WTC11 (cell line): ENCODE data around the gene TBX10. TPM values are rescaled to one million over a fixed set of nuclear protein-coding genes. Genes with fewer than 3 reads are reported as not detected.
"Not testable (repeated sequence)": the region's sequence is repeated elsewhere in the genome, so short reads cannot be mapped to it uniquely, and the experiment has no call there.

Experiments
- ATAC-seq: fragments of 200-7000 bp; cut with Tn5 transposase; 2 replicates; pipeline ENCODE4 v1.10.0; 2021; ENCODE audit warnings: mild to moderate bottlenecking, moderate library complexity
- CTCF ChIA-PET: fragments of 300-600 bp; sonication (Branson Sonifier 250); formaldehyde crosslinking; loops from one replicate; lab custom pipeline; 2021; ENCODE audit warnings: antibody characterized with exemption; lab: Charles Lee
- POLR2A ChIA-PET: fragments of 350-600 bp; sonication (Branson Sonifier 250); formaldehyde crosslinking; loops from one replicate; lab custom pipeline; 2021; ENCODE audit warnings: antibody characterized with exemption; lab: Charles Lee
- DNase-seq: peaks from one replicate; pipeline ENCODE4 v3.0.0; 2021; ENCODE audit warnings: low spot score
- H3K27ac Mint-ChIP-seq: 2 replicates; pipeline ENCODE4 v1.8.0; 2021; ENCODE audit warnings: mixed read lengths
- H3K27me3 Mint-ChIP-seq: 2 replicates; pipeline ENCODE4 v1.8.0; 2021; ENCODE audit warnings: low read depth, mild to moderate bottlenecking, moderate library complexity, mixed read lengths
- H3K36me3 Mint-ChIP-seq: 2 replicates; pipeline ENCODE4 v1.8.0; 2021; ENCODE audit warnings: mixed read lengths
- H3K4me1 Mint-ChIP-seq: 2 replicates; pipeline ENCODE4 v1.8.0; 2022; ENCODE audit warnings: mixed read lengths
- H3K4me3 Mint-ChIP-seq: 2 replicates; pipeline ENCODE4 v1.8.0; 2021; ENCODE audit warnings: mild to moderate bottlenecking, moderate library complexity, mixed read lengths
- H3K9me3 Mint-ChIP-seq: 2 replicates; pipeline ENCODE4 v1.8.0; 2021; ENCODE audit warnings: mixed read lengths
- CREB1 ChIP-seq: sonication (generic); formaldehyde crosslinking; IDR thresholded peaks from 2 replicates; pipeline ENCODE4 v1.8.0; 2023; ENCODE audit warnings: mild to moderate bottlenecking, missing genetic modification reagents
- E2F1 ChIP-seq: sonication (generic); formaldehyde crosslinking; IDR thresholded peaks from 2 replicates; pipeline ENCODE4 v1.8.0; 2022; ENCODE audit warnings: mild to moderate bottlenecking, missing genetic modification reagents
- ELF4 ChIP-seq: sonication (generic); formaldehyde crosslinking; IDR thresholded peaks from 2 replicates; pipeline ENCODE4 v1.8.1; 2022; ENCODE audit warnings: low read depth, mild to moderate bottlenecking, moderate library complexity, missing genetic modification reagents
- ERG ChIP-seq: fragments of 250-450 bp; sonication (Bioruptor Pico); IDR thresholded peaks from 2 replicates; pipeline ENCODE4 v1.8.0; 2021; ENCODE audit warnings: mild to moderate bottlenecking
- FOXK1 ChIP-seq: sonication (generic); formaldehyde crosslinking; IDR thresholded peaks from 2 replicates; pipeline ENCODE4 v1.8.0; 2022; ENCODE audit warnings: mild to moderate bottlenecking, moderate library complexity, missing genetic modification reagents
- MLX ChIP-seq: sonication (generic); formaldehyde crosslinking; IDR thresholded peaks from 2 replicates; pipeline ENCODE4 v1.8.1; 2023; ENCODE audit warnings: mild to moderate bottlenecking, missing genetic modification reagents, moderate library complexity
- NFATC4 ChIP-seq: fragments of 250-450 bp; sonication (Bioruptor Pico); IDR thresholded peaks from 2 replicates; pipeline ENCODE4 v1.9.0; 2021; ENCODE audit warnings: mild to moderate bottlenecking
- NFE2L1 ChIP-seq: sonication (generic); formaldehyde crosslinking; IDR thresholded peaks from 2 replicates; pipeline ENCODE4 v1.8.1; 2023; ENCODE audit warnings: missing genetic modification reagents
- NFYB ChIP-seq: sonication (generic); formaldehyde crosslinking; conservative IDR thresholded peaks from 2 replicates; pipeline ENCODE4 v1.8.0; 2022; ENCODE audit warnings: low read depth, missing genetic modification reagents
- NR3C1 ChIP-seq: sonication (generic); formaldehyde crosslinking; conservative IDR thresholded peaks from 2 replicates; pipeline ENCODE4 v1.8.1; 2023; ENCODE audit warnings: low read depth, mild to moderate bottlenecking, missing genetic modification reagents
- PRRX2 ChIP-seq: fragments of 250-450 bp; sonication (Bioruptor Pico); IDR thresholded peaks from 2 replicates; pipeline ENCODE4 v1.8.0; 2021; ENCODE audit warnings: mild to moderate bottlenecking
- TEAD4 ChIP-seq: sonication (generic); formaldehyde crosslinking; IDR thresholded peaks from 2 replicates; pipeline ENCODE4 v1.8.0; 2022; ENCODE audit warnings: mild to moderate bottlenecking, missing genetic modification reagents
- ZNF263 ChIP-seq: sonication (generic); formaldehyde crosslinking; IDR thresholded peaks from 2 replicates; pipeline ENCODE4 v1.8.1; 2022; ENCODE audit warnings: low read depth, mild to moderate bottlenecking, moderate library complexity, missing genetic modification reagents
- ZNF317 ChIP-seq: sonication (generic); formaldehyde crosslinking; IDR thresholded peaks from 2 replicates; pipeline ENCODE4 v1.8.1; 2023; ENCODE audit warnings: low read depth, mild to moderate bottlenecking, moderate library complexity, missing genetic modification reagents, borderline replicate concordance
- ZNF425 ChIP-seq: fragments of 250-450 bp; sonication (Bioruptor Pico); conservative IDR thresholded peaks from 2 replicates; pipeline ENCODE4 v1.9.0; 2021; ENCODE audit warnings: mild to moderate bottlenecking
- total RNA-seq: library from RNA; stranded (reverse); gene quantifications from 3 replicates; pipeline ENCODE4 v1.2.3, GENCODE V29; 2021

TBX10 gene
- total RNA-seq, 1 experiment from 2014 or later: not detected

GRCh38 chr11:67620621-67621020, 18.9 kb downstream of the TBX10 start:
- POLR2A ChIA-PET: interaction anchor here (2.3 kb wide), 1 partner anchor 8 kb away, joined by 6 read pairs; no protein-coding TSS in a partner anchor

GRCh38 chr11:67619683-67620618, 19.6 kb downstream of the TBX10 start:
- DNase-seq: not testable (repeated sequence)
- H3K36me3 Mint-ChIP-seq: peaks cover 17% of the 10 kb centered on the region
- TF ChIP-seq NFYB (peak; percentile 86), ZNF317 (0 out of 2 replicates have a peak, but pooled peaks have one; percentile 56), PRRX2 (0 out of 2 replicates have a peak, but pooled peaks have one; percentile 24)
- TF ChIP-seq, all 79 proteins: peak for 3; not testable (repeated sequence) for 76
- ChIA-PET CTCF (interaction anchor here (0.8 to 10.2 kb wide), 5 partner anchors 10 to 80 kb away, joined by 3 to 200 read pairs (median 4); partner anchors contain the start of gene NUDT8), POLR2A (interaction anchor here (0.6 to 2.3 kb wide), 2 partner anchors 9 to 52 kb away, joined by 3 to 6 read pairs; no protein-coding TSS in a partner anchor)
- H3K9me3 Mint-ChIP-seq, ATAC-seq: not testable (repeated sequence)
- Mint-ChIP-seq H3K4me1 (peaks cover 54% of the 10 kb centered on the region), H3K27ac (peak overlapping the region; percentile 73), H3K4me3 (peak overlapping the region; percentile 93), H3K27me3 (peaks cover 50% of the 10 kb centered on the region)

More at GRCh38 chr11:67620621-67621020, 18.9 kb downstream of the TBX10 start:
- CTCF ChIA-PET: interaction anchor here (0.5 to 10.2 kb wide), 7 partner anchors 9 to 1533 kb away, joined by 3 to 200 read pairs (median 4); partner anchors contain the start of gene NUDT8
- peak overlapping the region; percentile 73; the same call in 1 of the 2 replicates for H3K27ac Mint-ChIP-seq
- 0 out of 2 replicates have a peak, but pooled peaks have one; percentile 16 for TF ChIP-seq FOXK1 (CRISPR knock-in tag)
- TF ChIP-seq, all 79 proteins: peak for 1; not testable (repeated sequence) for 78
- H3K36me3 Mint-ChIP-seq: peaks cover 22% of the 10 kb centered on the region
- not testable (repeated sequence) for ATAC-seq, H3K9me3 Mint-ChIP-seq
- H3K4me3 Mint-ChIP-seq: peak overlapping the region; percentile 93
- peak; percentile 64 for DNase-seq
- H3K27me3 Mint-ChIP-seq: peaks cover 49% of the 10 kb centered on the region
- H3K4me1 Mint-ChIP-seq: peaks cover 53% of the 10 kb centered on the region

- H3K9me3 Mint-ChIP-seq, DNase-seq, ATAC-seq, H3K27ac Mint-ChIP-seq: not testable (repeated sequence)
- Mint-ChIP-seq H3K27me3 (peaks cover 50% of the 10 kb centered on the region), H3K36me3 (peaks cover 15% of the 10 kb centered on the region), H3K4me3 (peak overlapping the region; percentile 93), H3K4me1 (peaks cover 59% of the 10 kb centered on the region)
- ChIA-PET POLR2A (interaction anchor here (0.6 to 2.3 kb wide), 2 partner anchors 10 to 53 kb away, joined by 3 to 6 read pairs; no protein-coding TSS in a partner anchor), CTCF (interaction anchor here (10.2 kb wide), 1 partner anchor 11 kb away, joined by 200 read pairs; the partner anchor contains the start of gene NUDT8)
These were observed 20.5 kb downstream of the TBX10 start for GRCh38 chr11:67618901-67619659.

GRCh38 chr11:67617243-67617953, 22.2 kb downstream of the TBX10 start:
- ChIA-PET CTCF (interaction anchor here (0.6 to 10.2 kb wide), 5 partner anchors 13 to 515 kb away, joined by 3 to 200 read pairs (median 3); partner anchors contain the start of gene NUDT8), POLR2A (interaction anchor here (3.3 kb wide), 1 partner anchor 12 kb away, joined by 13 read pairs; the partner anchor contains the start of gene NUDT8)
- Mint-ChIP-seq H3K27me3 (peaks cover 41% of the 10 kb centered on the region), H3K4me3 (peak overlapping the region; percentile 25), H3K4me1 (peaks cover 55% of the 10 kb centered on the region), H3K9me3 (no peaks in the 10 kb centered on the region; the same call in 1 of the 2 replicates), H3K27ac (no peak overlapping the region), H3K36me3 (peaks cover 7% of the 10 kb centered on the region)
- no peak for TF ChIP-seq ZNF425
- TF ChIP-seq ZNF263 (CRISPR knock-in tag): no peak
- TF ChIP-seq ELF4 (CRISPR knock-in tag): no peak
- TF ChIP-seq CREB1: no peak
- no peak for TF ChIP-seq MLX
- no peak for TF ChIP-seq E2F1 (CRISPR knock-in tag)
- no peak for TF ChIP-seq NFATC4 (CRISPR knock-in tag)
- TF ChIP-seq PRRX2: no peak
- TF ChIP-seq TEAD4 (CRISPR knock-in tag): no peak
- TF ChIP-seq NR3C1: no peak
- no peak for TF ChIP-seq NFE2L1 (CRISPR knock-in tag)
- no peak for TF ChIP-seq ERG (CRISPR knock-in tag)
- ATAC-seq (no peak; the same call in 1 of the 2 replicates), DNase-seq (no peak)
